ENCODE data around the gene AKAP8L. TPM values are rescaled to one million over a fixed set of nuclear protein-coding genes. Genes with fewer than 3 reads are reported as not detected.
"Not testable (repeated sequence)": the region's sequence is repeated elsewhere in the genome, so short reads cannot be mapped to it uniquely, and the experiment has no call there.

Gene AKAP8L
- total RNA-seq, 4 donors from 2014 or later, result 33.9 to 90.2 (median 63.4) TPM

- no peak overlapping the region for H3K27ac ChIP-seq
- intact Hi-C loops (cut with DNase I), result loop anchor here (10.0 kb wide), 1 partner anchor 157 kb away; no protein-coding TSS in a partner anchor
- no peaks in the 10 kb centered on the region for H3K9me3 ChIP-seq
- H3K4me3 ChIP-seq, result no peak overlapping the region
- H3K27me3 ChIP-seq, result no peaks in the 10 kb centered on the region
- TF ChIP-seq POLR2A (IDR thresholded peaks at IDR 0.05), result no peak
- no peak for TF ChIP-seq CTCF (IDR thresholded peaks at IDR 0.05)
- H3K36me3 ChIP-seq, result peaks cover 51 to 98% (median 57%) of the 10 kb centered on the region in 3 donors
- H3K4me1 ChIP-seq, result peaks cover 0 to 23% (median 0%) of the 10 kb centered on the region in 3 donors
- no peak for DNase-seq
- WGBS, 2 donors, result 79 to 86% methylated on average over 6 to 11 of the region's 11 CpGs
Measured at GRCh38 chr19:15397782-15398181, 21.0 kb downstream of the AKAP8L start.

- 81 to 88% methylated on average over 3 to 5 of the region's 6 CpGs for WGBS, 2 donors
- Histone ChIP-seq H3K27me3 (no peaks in the 10 kb centered on the region), H3K4me3 (no peak overlapping the region), H3K36me3 (peaks cover 51 to 98% (median 56%) of the 10 kb centered on the region in 3 donors), H3K9me3 (no peaks in the 10 kb centered on the region), H3K4me1 (peaks cover 0 to 17% (median 0%) of the 10 kb centered on the region in 3 donors), H3K27ac (no peak overlapping the region)
- intact Hi-C loops (cut with DNase I), result loop anchor here (10.0 kb wide), 1 partner anchor 158 kb away; no protein-coding TSS in a partner anchor
- TF ChIP-seq POLR2A (IDR thresholded peaks at IDR 0.05) (no peak), CTCF (IDR thresholded peaks at IDR 0.05) (no peak)
- DNase-seq, result no peak
Measured at GRCh38 chr19:15397236-15397635, 21.6 kb downstream of the AKAP8L start.

GRCh38 chr19:15396436-15396835 is 22.4 kb downstream of the AKAP8L start:
- Histone ChIP-seq H3K36me3 (peaks cover 51 to 98% (median 56%) of the 10 kb centered on the region in 3 donors), H3K4me3 (no peak overlapping the region), H3K27me3 (no peaks in the 10 kb centered on the region), H3K9me3 (no peaks in the 10 kb centered on the region), H3K4me1 (peaks cover 0 to 9% (median 0%) of the 10 kb centered on the region in 3 donors), H3K27ac (no peak overlapping the region)
- no peak for DNase-seq
- WGBS, 2 donors, result 94% methylated on average over 3 of the region's 3 CpGs
- TF ChIP-seq CTCF (IDR thresholded peaks at IDR 0.05) (no peak), POLR2A (IDR thresholded peaks at IDR 0.05) (no peak)
- intact Hi-C loops (cut with DNase I), result loop anchor here (10.0 kb wide), 1 partner anchor 158 kb away; no protein-coding TSS in a partner anchor

- H3K27me3 ChIP-seq, H3K9me3 ChIP-seq, H3K4me3 ChIP-seq, DNase-seq, H3K4me1 ChIP-seq, H3K27ac ChIP-seq: not testable (repeated sequence)
- intact Hi-C loops (cut with DNase I), result loop anchor here (10.0 kb wide), 1 partner anchor 160 kb away; no protein-coding TSS in a partner anchor
- peaks cover 41 to 94% (median 44%) of the 10 kb centered on the region in 3 donors for H3K36me3 ChIP-seq
- WGBS, 2 donors, result 89 to 91% methylated on average over 17 of the region's 17 CpGs
Measured at GRCh38 chr19:15395251-15395650, 23.5 kb downstream of the AKAP8L start.

- Histone ChIP-seq H3K9me3 (no peaks in the 10 kb centered on the region), H3K4me1 (no peaks in the 10 kb centered on the region), H3K27me3 (no peaks in the 10 kb centered on the region), H3K4me3 (no peak overlapping the region), H3K36me3 (peaks cover 34 to 94% (median 36%) of the 10 kb centered on the region in 3 donors), H3K27ac (no peak overlapping the region)
- intact Hi-C loops (cut with DNase I), result loop anchor here (10.0 kb wide), 1 partner anchor 160 kb away; no protein-coding TSS in a partner anchor
- no peak for TF ChIP-seq POLR2A (IDR thresholded peaks at IDR 0.05)
- TF ChIP-seq CTCF (IDR thresholded peaks at IDR 0.05), result no peak
- WGBS, 2 donors, result 88 to 89% methylated on average over 5 of the region's 5 CpGs
- no peak for DNase-seq
Measured at GRCh38 chr19:15394426-15394825, 24.4 kb downstream of the AKAP8L start.

Data from esophagus squamous epithelium (tissue), 5 donors.